Stomach (tissue), 9 donors: ENCODE results near the gene BTBD2. TPM values are rescaled to one million over a fixed set of nuclear protein-coding genes. Genes with fewer than 3 reads are reported as not detected.

ENCODE experiments used
- DNase-seq, 2 donors: peaks; one replicate each; pipeline versions ENCODE4 v3.0.0 to v3.0.0-alpha.2; 2013 to 2019
- H3K27ac ChIP-seq, 5 donors: fragments of 200-600 bp in 4 of 5; sonication (generic) in 4 of 5; one replicate each; pipeline ENCODE4 v1.5.1; 2013 to 2019; ENCODE audit warnings: mild to moderate bottlenecking in 1 of 5, moderate library complexity in 1 of 5
- H3K27me3 ChIP-seq, 3 donors: fragments of 200-600 bp; sonication (generic); one replicate each; pipeline ENCODE4 v1.5.1; 2017 to 2019; ENCODE audit warnings: mixed run types in 1 of 3
- H3K36me3 ChIP-seq, 4 donors: fragments of 200-600 bp; sonication (generic); 1 replicate in 3 of 4; 2 replicates in 1 of 4; pipeline ENCODE4 v1.5.1; 2016 to 2019
- H3K4me1 ChIP-seq, 4 donors: fragments of 200-600 bp; sonication (generic); one replicate each; pipeline ENCODE4 v1.5.1; 2016 to 2019
- H3K4me3 ChIP-seq, 4 donors: fragments of 200-600 bp; sonication (generic) in 3 of 4; one replicate each; pipeline ENCODE4 v1.5.1; 2016 to 2019; ENCODE audit warnings: mild to moderate bottlenecking in 1 of 4
- H3K9me3 ChIP-seq, 4 donors: fragments of 200-600 bp; sonication (generic); one replicate each; pipeline ENCODE4 v1.5.1; 2016 to 2019
- CTCF ChIP-seq, 7 experiments: fragments of 450-650 bp in 4 of 7; fragments of 200-600 bp in 3 of 7; sonication (generic) in 3 of 7; IDR thresholded peaks; one replicate each; pipeline ENCODE4 v1.5.1; 2016 to 2019; ENCODE audit warnings: antibody characterized with exemption in 7 of 7, control low read depth in 2 of 7, mild to moderate bottlenecking in 1 of 7
- EP300 ChIP-seq: sonication (generic); formaldehyde crosslinking; IDR thresholded peaks from one replicate; pipeline ENCODE4 v1.6.1; 2017; ENCODE audit warnings: antibody characterized with exemption
- POLR2A ChIP-seq, 4 donors: fragments of 450-650 bp; IDR thresholded peaks; one replicate each; pipeline ENCODE4 v1.6.1; 2016; ENCODE audit warnings: antibody characterized with exemption in 4 of 4, control low read depth in 2 of 4, mild to moderate bottlenecking in 1 of 4, moderate library complexity in 1 of 4
- POLR2AphosphoS5 ChIP-seq, 3 donors: sonication (generic); formaldehyde crosslinking; IDR thresholded peaks; one replicate each; pipeline ENCODE4 v1.6.1; 2016; ENCODE audit warnings: antibody characterized with exemption in 3 of 3
- WGBS, 5 donors: extraction: QIAGEN DNeasy Blood & Tissue Kit in 3 of 5; methylation state at CpG; one replicate each; pipeline versions ENCODE4 v1.1.5 to v1.1.7; 2013 to 2018; 5-methylcytosine and 5-hydroxymethylcytosine counted together
- intact Hi-C: fragments of 100-400 bp; cut with DNase I; formaldehyde crosslinking; loops from one replicate; pipeline ENCODE4 v1.15.1; 2023; ENCODE audit warnings: low total_unique reads
- polyA plus RNA-seq, 3 donors: library from polyadenylated mRNA; stranded (reverse); fragments of 200-250 nt; gene quantifications; one replicate each; pipeline ENCODE4 v1.2.3, GENCODE V29; 2013
- total RNA-seq, 5 donors: library from RNA; depleted of rRNA; stranded (reverse); fragments of >200 nt; gene quantifications; one replicate each; pipeline versions ENCODE4 v1.1.0 to v1.2.3, GENCODE V29; 2014 to 2016
- donor health status: healthy with polysubstance abuse.
- donor health status: Bipolar disorder and iron deficiency.
- donor health status: healthy.

The BTBD2 gene
- total and polyA plus RNA-seq, 8 donors, result 17.9 to 50.2 (median 37.6) TPM

DNA sequence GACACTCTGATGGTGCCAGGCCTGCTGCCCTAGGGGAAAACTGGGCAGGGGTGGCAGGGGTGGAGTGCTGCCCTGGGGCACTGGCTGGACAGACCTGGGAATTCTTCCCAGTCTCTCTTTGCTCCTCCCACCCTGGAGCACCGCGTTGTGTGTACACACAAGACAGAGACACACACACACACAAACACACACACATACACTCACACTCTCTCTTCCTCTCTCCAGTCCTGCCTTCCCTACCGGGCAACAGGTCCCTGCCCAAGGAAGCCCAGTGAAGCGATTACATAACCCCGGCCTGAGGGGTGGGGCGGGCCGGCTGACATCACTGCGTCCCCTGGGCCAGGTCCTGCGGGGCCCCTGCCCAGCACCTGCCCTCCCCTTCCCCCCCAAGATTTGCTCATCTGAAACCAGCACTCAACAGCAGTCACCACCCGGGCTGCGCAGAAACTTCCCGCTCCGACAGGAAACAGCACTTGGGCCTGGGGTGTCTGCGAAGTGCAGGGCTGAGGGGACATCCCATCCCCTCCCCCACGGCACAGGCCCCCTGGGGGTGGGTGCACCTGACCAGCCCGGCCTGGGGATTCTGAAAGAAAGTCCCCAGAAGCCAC, 34.3 kb upstream of the BTBD2 start:
- intact Hi-C loops, result no loop called here
- 0 to 1% (median 0%) methylated on average over 5 to 16 of the region's 16 CpGs for WGBS, 5 donors
- peaks cover 64 to 84% (median 81%) of the 10 kb centered on the region in 4 donors for H3K4me1 ChIP-seq
- H3K27me3 ChIP-seq, result no peaks in the 10 kb centered on the region
- DNase-seq, result peak; percentile 91 to 93
- peak overlapping the region; percentile 94 to 100 (median 100) for H3K27ac ChIP-seq
- peaks cover 18 to 40% (median 34%) of the 10 kb centered on the region in 4 donors for H3K36me3 ChIP-seq
- TF ChIP-seq POLR2AphosphoS5 (IDR thresholded peaks at IDR 0.05), result peak; percentile 51 to 87 (median 86)
- TF ChIP-seq POLR2A (IDR thresholded peaks at IDR 0.05), result peak in 1 of 4 donors; percentile 18
- no peak for TF ChIP-seq EP300
- TF ChIP-seq CTCF (IDR thresholded peaks at IDR 0.05), result no peak
- H3K9me3 ChIP-seq, result no peaks in the 10 kb centered on the region
- H3K4me3 ChIP-seq, result peak overlapping the region; percentile 75 to 99 (median 98)

- Histone ChIP-seq H3K9me3 (no peaks in the 10 kb centered on the region), H3K27ac (peak overlapping the region; percentile 94 to 100 (median 100)), H3K27me3 (no peaks in the 10 kb centered on the region), H3K36me3 (peaks cover 23 to 47% (median 41%) of the 10 kb centered on the region in 4 donors), H3K4me3 (peak overlapping the region; percentile 75 to 99 (median 98)), H3K4me1 (peaks cover 71 to 84% (median 81%) of the 10 kb centered on the region in 4 donors)
- no peak for TF ChIP-seq POLR2AphosphoS5 (IDR thresholded peaks at IDR 0.05)
- no peak for TF ChIP-seq POLR2A (IDR thresholded peaks at IDR 0.05)
- no peak for TF ChIP-seq EP300
- no peak for TF ChIP-seq CTCF (IDR thresholded peaks at IDR 0.05)
- intact Hi-C loops, result no loop called here
- peak in 1 of 2 donors; percentile 59 for DNase-seq
- whole genome bisulfite sequencing, 5 donors, result 18 to 46% (median 32%) methylated on average over 19 to 27 of the region's 27 CpGs
These were observed 33.6 kb upstream of the BTBD2 start for GRCh38 chr19:2048959-2049740.

DNA sequence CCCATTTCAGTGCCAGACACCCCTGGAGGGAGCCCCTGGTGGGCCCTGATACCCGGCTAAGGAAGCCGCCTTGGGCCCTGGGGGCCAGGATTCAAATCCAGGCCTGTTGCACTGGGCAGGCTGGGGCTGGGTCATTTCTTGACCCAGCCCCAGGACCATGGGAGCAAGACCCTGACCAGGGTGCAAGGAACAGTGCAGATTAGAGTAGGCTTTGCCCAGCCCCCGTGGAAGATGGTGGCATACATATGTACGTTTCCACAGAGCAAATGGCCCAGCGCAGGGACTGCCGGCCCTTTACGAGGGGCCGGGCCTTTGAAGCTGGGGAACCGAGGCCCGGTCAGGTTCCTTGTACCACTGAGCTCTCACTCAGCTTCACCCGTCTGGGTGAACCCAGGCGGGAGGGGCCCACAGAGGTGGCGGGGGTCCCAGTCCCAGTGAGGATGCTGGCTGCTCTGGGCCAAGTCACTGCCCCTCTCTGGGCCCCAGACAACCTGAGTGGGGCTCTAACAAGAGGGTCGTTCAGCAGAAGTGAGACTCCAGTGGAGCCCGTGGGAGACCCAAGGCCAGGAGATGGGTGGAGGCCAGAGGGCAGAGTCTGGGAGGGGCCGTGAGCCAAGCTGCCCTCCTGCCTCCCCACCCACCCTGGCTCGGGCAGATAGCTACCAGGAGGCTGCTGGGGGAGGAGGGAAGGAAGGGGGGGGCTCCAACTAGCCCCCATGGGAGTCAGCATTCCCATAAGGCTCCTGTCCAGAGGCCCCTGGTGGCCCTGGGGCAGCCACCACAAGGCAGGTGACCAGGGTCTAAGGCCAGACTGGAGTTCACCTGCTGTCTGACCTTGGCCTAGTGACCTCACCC, 32.8 kb upstream of the BTBD2 start:
- peaks cover 77 to 85% (median 81%) of the 10 kb centered on the region in 4 donors for H3K4me1 ChIP-seq
- peak overlapping the region; percentile 94 to 100 (median 100) for H3K27ac ChIP-seq
- 55 to 62% (median 58%) methylated on average over 10 to 17 of the region's 17 CpGs for WGBS, 5 donors
- DNase-seq, result peak in 1 of 2 donors; percentile 30
- H3K4me3 ChIP-seq, result peak overlapping the region; percentile 75 to 99 (median 98)
- TF ChIP-seq POLR2A (IDR thresholded peaks at IDR 0.05) (no peak), POLR2AphosphoS5 (IDR thresholded peaks at IDR 0.05) (no peak), CTCF (IDR thresholded peaks at IDR 0.05) (no peak), EP300 (no peak)
- intact Hi-C loops, result no loop called here
- peaks cover 23 to 51% (median 48%) of the 10 kb centered on the region in 4 donors for H3K36me3 ChIP-seq
- no peaks in the 10 kb centered on the region for H3K27me3 ChIP-seq
- H3K9me3 ChIP-seq, result no peaks in the 10 kb centered on the region
